GM23338 (cell line): ENCODE data around the gene LRRC34. TPM values are rescaled to one million over a fixed set of nuclear protein-coding genes. Genes with fewer than 3 reads are reported as not detected.

ENCODE experiments used
- ATAC-seq: fragments of 200-7000 bp; cut with Tn5 transposase; 3 replicates; pipeline ENCODE4 v1.9.1; 2020
- DNase-seq: peaks from one replicate; pipeline ENCODE4 v3.0.0-alpha.2; 2015; ENCODE audit warnings: low spot score
- H2AFZ ChIP-seq: fragments of 200-600 bp; sonication (generic); 2 replicates; pipeline ENCODE4 v1.8.0; 2016; ENCODE audit warnings: antibody characterized with exemption, mild to moderate bottlenecking, moderate library complexity
- H3F3A ChIP-seq: fragments of 200-600 bp; sonication (generic); replicated peaks from 2 replicates; pipeline ENCODE4 v1.8.0; 2017; ENCODE audit warnings: antibody characterized with exemption, mixed run types, low read depth
- H3K27ac ChIP-seq: fragments of 200-600 bp; sonication (generic); 2 replicates; pipeline ENCODE4 v1.6.1; 2016; ENCODE audit warnings: low read depth
- H3K27me3 ChIP-seq: fragments of 200-600 bp; sonication (generic); 2 replicates; pipeline ENCODE4 v1.8.0; 2016; ENCODE audit warnings: mild to moderate bottlenecking, mixed run types, moderate library complexity; ENCODE audit not compliant: insufficient read depth
- H3K36me3 ChIP-seq: fragments of 200-600 bp; sonication (generic); 2 replicates; pipeline ENCODE4 v1.8.0; 2016; ENCODE audit warnings: mild to moderate bottlenecking; ENCODE audit not compliant: insufficient read depth
- H3K4me1 ChIP-seq: fragments of 200-600 bp; sonication (generic); 2 replicates; pipeline ENCODE4 v1.8.0; 2016; ENCODE audit warnings: mild to moderate bottlenecking, moderate library complexity; ENCODE audit not compliant: insufficient read depth
- H3K4me2 ChIP-seq: fragments of 200-600 bp; sonication (generic); 2 replicates; pipeline ENCODE4 v1.7.1; 2017; ENCODE audit warnings: mixed run types
- H3K4me3 ChIP-seq: fragments of 200-600 bp; sonication (generic); 2 replicates; pipeline ENCODE4 v1.6.1; 2016; ENCODE audit warnings: mixed run types
- H3K79me2 ChIP-seq: fragments of 200-600 bp; sonication (generic); replicated peaks from 2 replicates; pipeline ENCODE4 v1.8.0; 2017; ENCODE audit warnings: mild to moderate bottlenecking; ENCODE audit not compliant: insufficient read depth
- H3K9me2 ChIP-seq: fragments of 200-600 bp; sonication (generic); 2 replicates; pipeline ENCODE4 v1.8.0; 2017; ENCODE audit not compliant: insufficient read depth
- H4K20me1 ChIP-seq: fragments of 200-600 bp; sonication (generic); replicated peaks from 2 replicates; pipeline ENCODE4 v1.8.0; 2017; ENCODE audit warnings: mild to moderate bottlenecking; ENCODE audit not compliant: insufficient read depth
- H3K27ac Mint-ChIP-seq: 2 replicates; pipeline ENCODE4 v1.8.0; 2020; ENCODE audit warnings: inconsistent platforms, mild to moderate bottlenecking, moderate library complexity, mixed read lengths
- H3K27me3 Mint-ChIP-seq: 3 replicates; pipeline ENCODE4 v1.8.0; 2022; ENCODE audit warnings: low read depth, mild to moderate bottlenecking, moderate library complexity, mixed read lengths, inconsistent platforms; ENCODE audit not compliant: insufficient read depth, poor library complexity
- H3K36me3 Mint-ChIP-seq: 3 replicates; pipeline ENCODE4 v1.8.0; 2021; ENCODE audit warnings: low read depth, mild to moderate bottlenecking, inconsistent platforms, moderate library complexity, mixed read lengths
- H3K4me1 Mint-ChIP-seq: 3 replicates; pipeline ENCODE4 v1.8.0; 2020; ENCODE audit warnings: mild to moderate bottlenecking, inconsistent platforms, mixed read lengths
- H3K4me3 Mint-ChIP-seq: 3 replicates; pipeline ENCODE4 v1.8.0; 2021; ENCODE audit warnings: moderate library complexity, mild to moderate bottlenecking, inconsistent platforms, mixed read lengths
- H3K9me3 Mint-ChIP-seq: 3 replicates; pipeline ENCODE4 v1.8.0; 2020; ENCODE audit warnings: moderate library complexity, mild to moderate bottlenecking, inconsistent platforms, mixed read lengths
- ETS1 ChIP-seq: IDR thresholded peaks from 2 replicates; pipeline ENCODE4 v1.6.1; 2016; ENCODE audit warnings: antibody characterized with exemption
- EZH2phosphoT487 ChIP-seq: fragments of 200-600 bp; sonication (generic); IDR thresholded peaks from one replicate; pipeline ENCODE4 v1.8.1; 2018; ENCODE audit warnings: antibody characterized with exemption; ENCODE audit not compliant: unreplicated experiment
- JUNB ChIP-seq: IDR thresholded peaks from one replicate; pipeline ENCODE4 v1.6.1; 2016; ENCODE audit warnings: antibody characterized with exemption; ENCODE audit not compliant: unreplicated experiment
- NANOG ChIP-seq: IDR thresholded peaks from 2 replicates; pipeline ENCODE4 v1.6.1; 2016; ENCODE audit warnings: antibody characterized with exemption, borderline replicate concordance
- POLR2AphosphoS5 ChIP-seq: IDR thresholded peaks from 2 replicates; pipeline ENCODE4 v1.6.1; 2016; ENCODE audit warnings: antibody characterized with exemption, low read depth
- REST ChIP-seq: IDR thresholded peaks from one replicate; pipeline ENCODE4 v1.6.1; 2018; ENCODE audit warnings: antibody characterized with exemption; ENCODE audit not compliant: unreplicated experiment
- STAT1 ChIP-seq: IDR thresholded peaks from one replicate; pipeline ENCODE4 v1.6.1; 2016; ENCODE audit warnings: antibody characterized with exemption; ENCODE audit not compliant: unreplicated experiment
- ZNF114 ChIP-seq: fragments of 250-450 bp; sonication (Bioruptor Pico); IDR thresholded peaks from 2 replicates; pipeline ENCODE4 v1.5.0; 2020; ENCODE audit warnings: mild to moderate bottlenecking, moderate library complexity
- ZNF462 ChIP-seq: fragments of 250-450 bp; sonication (Bioruptor Pico); IDR thresholded peaks from 2 replicates; pipeline ENCODE4 v1.5.0; 2020; ENCODE audit warnings: mild to moderate bottlenecking, moderate library complexity
- polyA plus RNA-seq: library from polyadenylated mRNA; unstranded; fragments of >200 nt; fragmentation: Nextera tagmentation; extraction: Ambion mirVana; gene quantifications from 2 replicates; pipeline ENCODE4 v1.2.1, GENCODE V29; 2016
- total RNA-seq: library from RNA; depleted of rRNA; stranded (reverse); fragments of >200 nt; shearing (Covaris generic); gene quantifications from 2 replicates; pipeline ENCODE4 v1.2.3, GENCODE V29; 2014

LRRC34 gene
- total and polyA plus RNA-seq, 2 experiments from 2014 or later, result 9.1 to 15.7 TPM

- no peaks in the 10 kb centered on the region; the same call in 1 of the 2 replicates for H4K20me1 ChIP-seq
- no peak for ATAC-seq
- Mint-ChIP-seq H3K36me3 (peaks cover 71% of the 10 kb centered on the region), H3K27ac (no peak overlapping the region), H3K4me3 (no peak overlapping the region), H3K4me1 (peaks cover 7% of the 10 kb centered on the region), H3K27me3 (no peaks in the 10 kb centered on the region), H3K9me3 (no peaks in the 10 kb centered on the region)
- H3K27me3 ChIP-seq, result no peaks in the 10 kb centered on the region
- peaks cover 2% of the 10 kb centered on the region; the same call in 1 of the 2 replicates for H3K4me1 ChIP-seq
- H3K4me2 ChIP-seq, result no peak overlapping the region
- no peak overlapping the region for H2AFZ ChIP-seq
- TF ChIP-seq POLR2AphosphoS5 (no peak), STAT1 (no peak), NANOG (no peak), EZH2phosphoT487 (no peak), JUNB (no peak), REST (no peak), ZNF114 (CRISPR knock-in tag) (no peak), ETS1 (no peak)
- H3K9me2 ChIP-seq, result no peaks in the 10 kb centered on the region
- H3K79me2 ChIP-seq, result peaks cover 30% of the 10 kb centered on the region
- no peaks in the 10 kb centered on the region for H3F3A ChIP-seq
- H3K27ac ChIP-seq, result no peak overlapping the region
- no peak for DNase-seq
- H3K4me3 ChIP-seq, result no peak overlapping the region
- H3K36me3 ChIP-seq, result peaks cover 52% of the 10 kb centered on the region
These were observed 31.4 kb downstream of the LRRC34 start for GRCh38 chr3:169781209-169781855.

GRCh38 chr3:169780742-169781141 lies 32.0 kb downstream of the LRRC34 start:
- no peak for DNase-seq
- Histone ChIP-seq H4K20me1 (no peaks in the 10 kb centered on the region; the same call in 1 of the 2 replicates), H3K9me2 (no peaks in the 10 kb centered on the region), H3K36me3 (peaks cover 52% of the 10 kb centered on the region), H3K79me2 (peaks cover 34% of the 10 kb centered on the region), H3K4me3 (no peak overlapping the region), H3K27ac (no peak overlapping the region), H3K4me2 (no peak overlapping the region), H3K27me3 (no peaks in the 10 kb centered on the region), H3F3A (no peaks in the 10 kb centered on the region), H3K4me1 (peaks cover 8% of the 10 kb centered on the region), H2AFZ (no peak overlapping the region)
- Mint-ChIP-seq H3K27ac (no peak overlapping the region), H3K4me3 (no peak overlapping the region), H3K27me3 (no peaks in the 10 kb centered on the region), H3K9me3 (no peaks in the 10 kb centered on the region), H3K4me1 (peaks cover 13% of the 10 kb centered on the region), H3K36me3 (peaks cover 70% of the 10 kb centered on the region)
- ATAC-seq, result no peak
- no peak for TF ChIP-seq ZNF462 (CRISPR knock-in tag)
- TF ChIP-seq ETS1, result no peak
- no peak for TF ChIP-seq NANOG
- no peak for TF ChIP-seq JUNB
- TF ChIP-seq EZH2phosphoT487, result no peak
- TF ChIP-seq ZNF114 (CRISPR knock-in tag), result no peak
